Stimulated activated CD4-positive, alpha-beta T cell treated with anti-CD3 and anti-CD28 coated beads, Interleukin-4, amount 100 ng/mL, for 48 hours (primary cell): ENCODE measurements around the gene FOXL1.
"Not testable (repeated sequence)": the region's sequence is repeated elsewhere in the genome, so short reads cannot be mapped to it uniquely, and the experiment has no call there.

Source experiments
- DNase-seq, 2 donors: peaks; one replicate each; pipeline ENCODE4 v3.0.0-alpha.2; 2020; ENCODE audit warnings: low read depth in 2 of 2

Gene FOXL1

DNA sequence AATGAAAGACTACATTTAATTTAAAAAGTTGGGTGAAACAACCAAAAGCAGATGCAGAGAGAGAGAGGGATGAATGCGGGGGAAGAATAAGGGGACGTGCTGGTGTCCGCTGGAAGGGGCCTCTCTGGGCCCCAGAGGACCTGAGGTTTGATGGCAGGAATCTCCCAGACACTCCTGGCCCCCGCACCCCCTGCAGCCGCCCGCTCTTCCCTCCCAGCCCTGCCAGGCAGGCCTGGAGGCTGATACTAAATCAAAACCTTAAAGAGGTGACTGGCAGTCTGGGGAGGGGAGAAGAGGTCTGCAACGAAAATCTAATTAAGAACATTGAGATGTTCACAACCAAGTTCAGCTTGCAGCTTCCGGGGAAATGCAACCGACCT lies 2.4 kb downstream of the FOXL1 start:
- DNase-seq, result no peak

DNA sequence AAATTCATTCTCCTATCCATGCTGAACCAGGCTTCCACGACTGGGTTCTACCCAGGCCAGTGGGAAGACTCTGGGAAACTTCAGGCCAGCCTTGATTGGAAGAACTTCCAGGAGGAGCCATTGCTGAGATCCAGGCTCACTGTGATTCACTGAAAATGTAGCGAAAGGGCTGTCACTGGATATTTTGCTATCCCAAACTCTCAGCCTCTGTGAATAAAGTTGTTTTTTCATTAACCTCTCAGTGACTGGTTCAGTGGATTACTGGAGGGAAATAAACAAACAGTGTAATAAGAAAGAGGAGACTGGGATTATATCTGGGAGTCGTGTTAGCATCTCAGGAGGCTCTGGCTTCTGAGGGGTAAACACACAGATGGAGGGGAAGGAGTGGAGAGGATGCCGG lies 3.1 kb downstream of the FOXL1 start:
- no peak for DNase-seq

DNA sequence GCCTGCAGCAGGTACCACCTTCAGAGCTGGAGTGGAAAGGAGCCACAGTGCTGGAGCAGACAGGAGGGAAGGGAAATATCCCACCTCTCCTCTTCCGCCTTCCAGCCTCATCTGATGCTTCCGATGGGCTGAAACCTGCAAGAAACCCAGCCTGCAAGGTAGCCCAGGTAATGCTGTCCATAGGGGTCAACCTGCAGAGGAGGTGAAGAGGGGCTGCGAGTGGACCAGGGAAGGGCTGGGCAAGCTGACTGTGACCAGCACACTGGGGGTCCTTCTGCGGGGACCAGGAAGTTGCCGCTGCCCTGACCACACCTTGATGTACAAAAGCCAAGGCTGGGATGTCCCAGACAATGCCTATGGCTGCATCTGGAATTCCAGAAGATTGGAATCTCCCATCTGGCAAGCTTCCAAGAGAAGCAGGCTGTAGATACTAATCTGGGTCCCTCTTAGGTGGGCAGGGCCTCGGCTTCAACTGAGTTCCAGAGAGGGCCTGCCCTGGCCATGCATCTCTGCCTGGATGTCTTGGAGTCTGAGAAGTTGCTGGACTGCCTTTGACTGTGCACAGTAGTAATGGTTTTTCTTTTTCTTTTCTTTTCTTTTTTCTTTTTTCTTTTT lies 5.8 kb downstream of the FOXL1 start:
- DNase-seq, result no peak

DNA sequence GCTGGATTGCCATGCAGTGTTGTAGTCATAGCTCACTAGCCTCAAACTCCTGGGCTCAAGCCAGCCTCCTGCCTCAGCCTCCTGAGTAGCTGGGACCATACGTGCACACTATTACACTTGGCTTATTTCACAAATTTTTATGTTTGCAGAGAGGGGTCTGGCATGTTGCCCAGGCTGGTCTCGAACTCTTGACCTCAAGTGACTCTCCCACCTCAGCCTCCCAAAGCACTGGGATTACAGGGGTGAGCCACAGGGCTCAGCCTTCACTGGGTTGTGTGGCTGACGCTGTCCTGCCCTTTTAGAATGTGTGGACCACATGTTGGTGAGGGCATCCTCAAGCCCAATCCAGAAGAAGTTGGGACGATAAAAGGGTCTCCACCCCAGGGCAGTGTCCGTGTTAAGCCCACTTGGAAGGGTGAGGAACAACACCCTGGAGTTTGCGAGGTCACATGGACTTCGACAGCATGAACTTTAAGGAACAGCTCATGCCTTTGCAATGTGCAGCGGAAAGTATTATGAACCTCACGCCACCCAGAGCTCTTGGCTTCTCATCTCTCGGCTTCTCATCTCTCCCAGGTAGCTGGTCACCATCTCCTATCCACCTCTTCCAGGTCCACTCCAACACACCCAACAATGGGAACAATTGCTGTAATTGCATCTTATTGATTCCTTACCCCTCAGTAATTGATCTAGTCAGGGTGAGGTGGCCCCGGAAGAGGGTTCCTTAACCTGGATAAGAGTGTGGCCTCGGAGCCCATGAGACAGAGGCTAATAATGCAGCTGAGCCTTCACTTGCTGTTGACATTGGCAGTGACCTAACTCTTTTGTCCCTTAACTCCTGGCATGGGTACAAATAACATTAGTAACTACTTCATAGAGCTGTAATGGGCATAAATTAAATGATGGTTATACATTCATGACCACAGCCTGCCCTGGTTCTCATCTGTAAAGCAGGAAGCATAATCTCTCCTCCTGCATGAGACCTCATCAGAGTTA lies 6.7 kb downstream of the FOXL1 start:
- no peak for DNase-seq

DNA sequence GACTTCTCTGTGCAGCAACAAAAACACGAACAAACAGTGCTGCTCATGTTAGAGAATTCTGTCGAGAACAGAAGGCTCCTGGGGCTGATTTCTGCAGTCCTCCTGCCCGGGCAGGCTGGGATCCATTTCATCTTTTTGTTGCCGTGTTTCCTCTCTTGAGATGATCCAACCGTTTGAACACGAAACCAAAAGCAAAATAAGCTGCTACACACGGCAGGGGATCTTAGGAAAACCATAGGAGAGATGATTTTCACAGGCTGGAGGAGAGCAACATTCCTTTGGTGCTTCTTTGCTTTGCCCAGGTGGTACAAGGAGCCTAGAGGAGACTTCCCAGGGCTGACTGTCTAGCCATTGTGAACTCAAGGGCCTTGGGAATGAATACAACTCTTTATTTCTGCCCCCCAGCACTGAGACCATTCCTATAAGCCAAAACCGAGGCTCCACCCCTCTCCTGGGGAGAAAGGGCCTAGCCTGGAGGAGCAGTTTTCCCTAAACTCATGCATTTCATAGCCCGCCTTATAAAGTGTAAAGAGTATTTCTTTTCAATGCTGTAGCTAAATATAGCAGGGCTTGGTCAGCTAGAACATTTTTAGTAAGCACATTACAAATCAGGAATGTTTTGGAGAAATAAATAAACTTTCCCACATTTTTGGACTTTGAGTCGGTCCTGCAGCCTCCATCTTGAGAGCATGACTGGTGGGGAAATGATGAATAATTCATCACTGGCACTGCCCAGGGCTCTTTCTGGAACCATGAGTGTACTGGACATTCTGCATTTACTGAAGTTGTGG lies 7.7 kb downstream of the FOXL1 start:
- no peak for DNase-seq

DNA sequence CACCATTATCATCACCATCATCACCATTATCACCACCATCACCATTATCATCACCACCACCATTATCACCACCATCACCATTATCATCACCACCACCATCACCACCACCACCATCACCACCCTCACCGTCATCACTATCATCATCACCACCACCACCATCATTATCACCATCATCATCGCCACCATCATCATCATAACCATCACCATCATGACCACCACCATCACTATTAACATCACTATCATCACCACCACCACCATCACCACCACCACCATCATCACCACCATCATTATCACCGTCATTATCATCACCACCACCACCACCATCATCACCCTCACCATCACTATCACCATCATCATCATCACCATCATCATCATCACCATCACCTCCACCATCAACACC lies 9.1 kb downstream of the FOXL1 start:
- no peak for DNase-seq

DNA sequence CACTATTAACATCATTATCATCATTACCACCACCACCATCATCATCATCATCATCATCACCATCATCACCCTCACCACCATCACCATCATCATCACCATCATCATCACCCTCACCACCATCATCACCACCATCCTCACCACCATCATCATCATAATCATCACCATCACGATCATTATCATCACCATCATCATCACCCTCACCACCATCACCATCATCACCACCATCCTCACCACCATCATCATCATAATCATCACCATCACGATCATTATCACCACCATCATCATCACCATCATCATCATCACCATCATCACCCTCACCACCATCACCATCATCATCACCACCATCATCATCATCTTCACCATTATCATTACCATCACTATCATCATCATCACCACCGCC lies 9.6 kb downstream of the FOXL1 start:
- not testable (repeated sequence) for DNase-seq

DNA sequence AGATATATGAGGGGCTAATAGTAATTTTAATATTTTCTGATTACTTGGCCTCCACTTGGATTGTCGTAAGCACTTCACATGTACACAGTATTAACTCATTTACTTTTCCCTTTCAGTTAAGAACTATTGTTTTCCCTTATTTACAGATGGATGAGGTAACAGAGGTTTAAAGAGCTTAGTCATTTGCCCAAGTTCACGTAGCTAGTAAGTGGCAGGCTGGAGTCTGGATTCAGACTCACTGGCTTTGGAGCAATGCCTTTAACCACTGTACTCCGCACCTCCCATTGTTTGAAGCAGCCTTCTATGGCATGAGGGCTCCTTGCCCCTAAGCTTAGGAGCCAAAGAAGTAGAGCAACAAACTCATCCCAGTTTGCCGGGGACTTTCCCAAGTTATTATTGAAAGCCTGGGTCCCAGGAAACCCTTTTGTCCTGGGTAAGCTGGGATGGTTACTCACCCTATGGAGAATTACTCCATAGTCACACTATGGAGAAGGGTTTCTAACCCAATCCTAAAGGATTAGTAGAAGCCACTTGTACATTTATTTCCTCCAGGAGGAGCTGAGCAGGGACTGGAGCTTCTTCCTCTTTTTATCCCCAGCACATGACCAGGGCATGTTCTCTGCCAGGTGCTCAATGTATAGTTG lies 12.3 kb downstream of the FOXL1 start:
- no peak for DNase-seq

DNA sequence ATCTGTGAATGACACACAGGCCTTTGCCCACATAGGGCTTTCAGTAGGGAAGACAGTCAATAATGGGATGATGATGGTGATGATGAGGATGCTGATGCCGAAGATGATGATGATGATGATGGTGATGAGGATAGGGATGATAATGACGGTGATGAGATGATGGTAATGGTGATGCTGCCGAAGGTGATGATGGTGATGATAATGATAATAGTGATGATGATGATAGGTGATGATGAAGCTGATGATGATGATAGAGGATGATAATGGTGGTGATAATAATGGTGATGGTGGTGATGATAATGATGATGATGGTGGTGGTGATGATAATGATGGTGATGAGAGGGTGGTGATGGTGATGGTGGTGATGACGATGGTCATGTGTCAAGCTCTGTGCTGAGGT lies 12.9 kb downstream of the FOXL1 start:
- no peak for DNase-seq

DNA sequence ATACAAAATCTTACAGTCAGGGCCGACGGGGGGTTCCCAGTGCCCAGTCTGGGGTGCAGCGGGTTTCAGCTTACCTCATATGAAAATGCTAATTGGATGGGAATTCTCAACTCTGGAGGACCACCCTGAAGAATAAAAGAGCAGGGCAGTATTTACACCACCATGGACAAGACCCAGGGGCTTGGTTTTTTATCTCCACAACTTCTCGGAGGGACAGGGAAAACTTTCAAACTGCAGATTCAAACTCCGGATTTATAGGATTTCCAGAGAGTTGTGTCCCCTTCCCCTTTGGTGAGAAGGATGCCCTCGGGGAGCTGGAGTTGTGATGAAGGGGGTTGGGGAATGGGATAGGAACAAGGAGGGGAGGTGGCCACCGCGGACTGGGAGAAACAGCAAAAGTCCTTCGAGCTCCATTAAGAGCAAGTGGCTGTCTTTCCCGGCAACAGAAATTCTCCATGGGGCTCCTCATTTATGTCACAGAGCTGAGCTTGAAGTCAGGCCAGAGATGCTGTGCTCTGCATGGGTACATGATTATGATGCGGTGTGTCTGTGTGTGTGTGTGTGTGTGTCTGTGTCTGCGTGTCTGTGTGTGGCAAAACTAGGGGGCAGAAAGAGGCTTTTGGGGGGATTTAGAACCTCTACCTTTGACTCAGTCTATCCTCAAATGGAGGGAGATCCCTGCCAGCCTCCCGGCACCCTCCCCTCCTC lies 15.7 kb downstream of the FOXL1 start:
- DNase-seq, result no peak

DNA sequence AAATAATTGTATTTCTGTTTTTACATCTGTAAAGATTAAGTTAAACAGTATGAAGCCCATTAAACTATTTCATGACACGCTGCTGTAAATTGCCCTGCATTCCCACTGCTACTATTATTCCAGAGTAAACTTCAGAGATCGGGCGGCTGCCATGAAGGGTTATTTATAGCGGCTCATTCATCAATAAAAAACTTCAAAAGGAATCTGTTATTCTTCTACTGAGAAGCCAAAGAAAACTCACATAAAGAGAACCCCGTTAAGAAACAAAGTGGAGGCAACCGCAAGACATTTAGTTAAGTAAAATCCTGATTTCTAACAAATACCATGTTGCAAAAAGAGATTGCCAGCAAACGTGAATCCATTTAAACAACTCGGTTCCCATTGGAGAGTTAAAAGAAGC lies 16.4 kb downstream of the FOXL1 start:
- DNase-seq, result no peak

DNA sequence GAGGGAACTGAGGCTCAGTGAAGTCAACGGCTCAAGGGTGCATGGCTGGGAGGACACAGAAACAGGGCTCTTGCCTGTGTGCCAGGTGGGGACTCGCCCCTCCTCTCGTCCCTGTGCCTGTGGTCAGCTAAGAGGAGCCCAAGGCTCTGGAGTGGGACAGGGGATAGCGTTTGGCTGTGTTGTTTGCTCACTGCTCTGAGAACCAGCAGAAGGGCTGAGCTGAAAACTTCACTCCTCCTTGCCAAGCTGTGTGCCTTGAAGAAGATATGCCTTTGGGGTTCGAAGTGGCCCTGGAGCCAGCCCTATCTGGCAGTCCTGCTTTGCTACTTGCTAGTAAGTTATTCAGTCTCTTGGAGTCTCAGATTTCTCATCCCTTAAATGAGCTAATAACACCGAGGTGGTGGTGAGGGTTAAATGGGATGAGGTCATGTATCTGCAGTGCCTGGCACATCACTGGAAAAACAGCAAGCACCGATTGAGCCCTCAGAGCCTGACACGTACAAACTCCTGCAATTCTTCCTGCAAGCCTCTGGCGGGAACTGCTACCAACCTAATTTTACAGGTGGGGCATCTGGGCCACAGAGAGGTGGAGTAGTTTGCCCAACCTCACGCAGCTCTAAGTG lies 17.7 kb downstream of the FOXL1 start:
- no peak for DNase-seq

DNA sequence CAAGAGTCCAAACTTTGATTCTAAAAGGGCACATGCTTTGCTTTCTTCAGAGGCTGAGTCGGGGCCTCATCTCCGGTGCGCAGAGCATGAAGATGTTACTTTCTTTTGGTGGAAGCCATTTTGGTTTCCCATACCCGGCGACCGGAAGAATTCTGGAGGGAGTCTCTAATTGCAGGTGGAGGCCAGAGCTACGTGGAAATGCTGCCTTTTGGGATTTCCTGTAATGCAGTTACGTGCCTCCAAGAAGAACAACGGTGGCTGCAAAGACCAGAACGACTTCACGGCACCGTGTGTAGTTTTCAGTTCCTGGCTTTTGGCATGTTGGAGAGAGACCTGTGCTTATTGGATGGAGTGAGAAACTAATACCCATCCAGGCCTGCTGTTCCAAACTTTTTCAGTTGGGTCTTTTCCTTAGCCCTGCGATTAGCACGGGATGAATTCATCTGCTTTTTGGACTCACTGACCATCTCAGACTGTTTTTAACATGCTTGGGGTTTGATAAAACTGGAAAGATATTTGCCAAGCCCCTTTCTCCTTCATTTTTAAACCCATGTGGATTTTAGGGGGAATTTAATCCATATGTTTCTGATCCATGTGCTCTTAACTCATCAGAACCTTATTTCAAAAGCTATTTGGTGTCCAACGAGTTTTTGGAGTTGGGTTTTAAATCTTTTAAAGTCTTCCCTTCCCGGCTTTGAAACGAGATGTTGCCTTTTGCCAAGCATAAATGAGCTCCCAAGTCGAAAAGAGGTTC lies 19.0 kb downstream of the FOXL1 start:
- DNase-seq, result no peak

DNA sequence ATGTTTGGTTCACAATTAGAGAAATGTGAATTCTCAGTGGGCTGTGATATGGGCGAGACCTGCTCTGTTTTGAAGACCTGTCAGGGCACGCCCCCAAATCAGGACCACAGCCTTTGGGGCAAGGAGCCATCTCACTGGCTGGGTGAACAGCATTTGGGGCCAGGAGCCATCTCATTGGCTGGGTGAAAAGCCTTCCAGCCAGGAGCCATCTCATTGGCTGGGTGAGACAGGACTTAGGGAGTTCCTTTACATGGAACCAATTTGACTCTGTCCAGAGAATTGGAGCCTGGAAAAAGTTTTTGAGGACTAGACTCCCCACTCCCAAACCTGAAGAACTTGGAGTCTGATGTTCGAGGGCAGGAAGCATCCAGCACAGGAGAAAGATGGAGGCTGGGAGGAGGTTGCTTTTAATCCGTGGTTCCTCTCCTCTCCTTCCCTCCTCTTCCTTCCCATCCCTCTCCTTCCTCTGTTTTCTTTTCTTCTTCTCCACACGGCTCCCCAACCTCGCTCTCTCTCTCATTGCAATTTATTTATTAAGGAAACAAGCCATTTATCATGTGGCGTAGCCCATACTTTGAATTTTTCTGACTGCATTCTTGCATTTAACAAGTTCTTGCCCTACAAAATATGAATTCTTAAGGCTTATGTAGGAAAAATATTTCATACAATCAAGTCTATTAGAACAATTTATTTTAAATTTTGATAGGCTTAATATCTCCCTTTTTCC lies 19.7 kb downstream of the FOXL1 start:
- no peak for DNase-seq

DNA sequence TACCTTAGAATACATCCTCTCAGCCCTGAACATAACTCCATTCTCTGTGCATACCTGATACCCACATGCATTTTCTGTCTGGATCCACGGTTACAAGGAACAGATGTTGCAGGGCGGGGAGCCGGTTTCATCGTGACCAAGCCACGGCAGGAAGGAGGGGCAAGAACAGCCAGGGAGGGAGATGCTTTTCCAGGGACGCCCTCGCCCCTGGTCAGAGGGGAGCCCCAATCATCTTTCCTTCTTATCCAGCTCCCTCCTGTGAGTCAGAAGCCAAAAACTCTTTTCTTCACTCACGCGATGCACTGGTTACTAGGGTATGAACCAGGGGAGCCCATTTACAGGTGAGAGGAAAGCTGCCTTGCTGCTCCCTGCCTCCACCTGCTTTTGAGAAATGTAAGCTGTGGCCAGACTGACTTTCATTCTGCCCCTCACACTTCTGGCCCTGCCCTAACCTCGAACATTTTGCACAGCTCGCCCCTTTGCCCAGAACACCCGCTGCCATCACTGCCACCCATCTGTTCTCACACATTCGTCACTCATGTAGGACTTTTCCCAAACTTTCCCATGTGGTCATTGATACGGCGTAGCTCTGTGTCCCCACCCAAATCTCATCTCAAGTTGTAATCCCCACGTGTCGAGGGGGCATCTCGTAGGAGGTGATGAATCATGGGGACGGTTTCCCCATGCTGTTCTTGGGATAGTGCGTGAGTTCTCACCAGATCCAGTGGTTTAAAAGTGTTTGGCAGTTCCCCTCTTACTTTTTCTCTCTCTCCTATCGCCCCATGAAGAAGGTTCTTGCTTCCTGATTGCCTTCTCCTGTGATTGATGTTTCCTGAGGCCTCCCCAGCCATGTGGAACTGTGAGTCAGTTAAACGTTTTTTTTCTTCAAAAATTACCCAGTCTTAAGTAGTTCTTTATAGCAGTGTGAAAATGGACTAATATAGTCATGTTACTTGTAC lies 20.5 kb downstream of the FOXL1 start:
- no peak for DNase-seq

DNA sequence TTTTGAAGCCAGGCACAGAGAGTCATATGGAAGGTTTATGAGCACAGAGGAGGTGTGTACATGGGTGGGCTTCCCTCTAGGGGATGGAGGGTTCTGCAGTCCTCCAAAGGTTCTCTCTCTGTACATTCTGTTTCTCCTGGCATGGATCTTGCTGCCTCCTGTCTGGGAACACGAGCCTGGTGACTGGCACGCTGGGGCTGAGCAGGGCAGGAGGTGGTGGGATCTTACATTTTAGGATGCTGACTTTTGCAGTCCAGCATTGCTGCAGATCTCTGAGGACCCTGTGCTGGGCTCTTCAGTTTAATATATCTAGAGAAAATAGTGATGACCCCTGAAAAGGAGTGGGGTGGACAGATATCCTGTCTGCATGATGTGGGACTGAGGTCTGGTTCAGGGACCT lies 23.0 kb downstream of the FOXL1 start:
- no peak for DNase-seq

DNA sequence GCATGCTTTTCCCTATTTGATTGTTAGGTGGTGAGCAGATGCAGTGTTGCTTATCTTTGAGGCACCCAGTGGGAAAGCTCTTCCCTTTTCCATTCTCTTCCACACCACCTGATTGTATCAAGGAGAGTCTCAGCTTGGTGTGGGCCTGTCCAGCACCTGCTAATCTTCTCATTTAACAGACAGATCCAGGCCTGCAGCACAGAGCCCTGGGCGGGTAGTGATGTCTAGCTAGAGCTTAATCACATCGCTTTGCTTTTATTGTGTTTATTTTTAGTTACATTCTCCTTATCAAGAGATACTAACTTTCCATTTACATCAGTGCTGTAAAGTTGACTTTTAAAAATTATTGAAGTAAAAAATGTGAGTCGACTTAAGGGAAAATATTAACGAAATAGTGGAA lies 24.2 kb downstream of the FOXL1 start:
- DNase-seq, result no peak

DNA sequence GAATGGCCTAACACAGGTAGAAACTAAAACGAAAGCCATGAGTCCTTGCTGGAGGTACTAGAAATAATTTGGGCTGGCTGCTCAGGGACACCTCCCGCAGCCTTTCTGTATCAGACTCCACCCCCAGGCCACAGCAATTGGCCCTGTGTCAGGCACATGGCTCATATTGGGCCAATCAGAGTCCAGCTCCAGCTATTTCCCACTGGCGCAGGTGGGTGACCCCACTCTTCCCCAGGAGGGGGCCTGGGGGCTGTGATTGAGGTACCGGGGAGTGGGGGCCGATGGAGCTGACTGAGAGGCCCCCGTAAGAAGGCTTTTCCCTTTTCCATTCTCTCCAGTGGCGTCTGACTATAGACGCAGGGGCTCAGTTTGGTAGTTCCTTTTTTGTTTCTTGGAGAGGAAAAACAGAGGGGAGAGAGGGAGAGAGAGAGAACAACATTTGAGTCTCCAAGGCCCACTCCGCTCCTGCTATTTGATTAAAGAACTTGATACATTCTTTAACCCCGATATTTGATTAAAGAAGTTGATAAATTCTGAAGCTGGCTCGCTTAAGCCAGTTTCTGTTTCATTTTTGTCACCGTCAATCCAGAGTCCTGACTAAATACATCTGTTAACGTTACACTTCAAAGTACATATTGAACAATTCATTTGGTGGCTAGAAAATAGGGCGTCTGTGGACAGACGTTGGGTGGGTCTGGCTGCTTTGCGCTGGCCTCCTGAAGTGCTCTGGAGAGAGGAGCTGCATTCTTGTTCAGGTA lies 26.3 kb downstream of the FOXL1 start:
- no peak for DNase-seq
